Natural killer cell (primary cell): ENCODE data around the gene NACAD. TPM values are rescaled to one million over a fixed set of nuclear protein-coding genes. Genes with fewer than 3 reads are reported as not detected.

Experiments
- ATAC-seq, 3 donors: fragments of 150-1000 bp in 2 of 3; fragments of 200-7000 bp in 1 of 3; cut with Tn5 transposase; 1 replicate in 1 of 3; 2 replicates in 2 of 3; pipeline ENCODE4 v1.10.0; 2021; ENCODE audit warnings: mild to moderate bottlenecking in 2 of 3, moderate library complexity in 2 of 3
- DNase-seq, 2 donors: peaks; one replicate each; pipeline versions ENCODE4 v3.0.0 to v3.0.0-alpha.2; 2013 to 2021; ENCODE audit warnings: mixed read lengths in 1 of 2
- H3K27ac ChIP-seq: one replicate; pipeline ENCODE4 v1.5.1; 2013; ENCODE audit warnings: mild to moderate bottlenecking, low read length
- H3K27me3 ChIP-seq: one replicate; pipeline ENCODE4 v1.6.1; 2013; ENCODE audit warnings: low read length; ENCODE audit not compliant: control insufficient read depth, insufficient read depth
- H3K36me3 ChIP-seq: one replicate; pipeline ENCODE4 v1.6.1; 2013; ENCODE audit warnings: low read length; ENCODE audit not compliant: control insufficient read depth, insufficient read depth
- H3K4me1 ChIP-seq: one replicate; pipeline ENCODE4 v1.6.1; 2013; ENCODE audit warnings: low read length; ENCODE audit not compliant: control insufficient read depth, insufficient read depth
- H3K4me3 ChIP-seq: one replicate; pipeline ENCODE4 v1.5.1; 2013; ENCODE audit warnings: low read length
- H3K9me3 ChIP-seq: one replicate; pipeline ENCODE4 v1.6.1; 2013; ENCODE audit warnings: low read length; ENCODE audit not compliant: control insufficient read depth, insufficient read depth
- H3K27ac Mint-ChIP-seq, 2 donors: one replicate each; pipeline ENCODE4 v1.8.0; 2022; ENCODE audit warnings: mild to moderate bottlenecking in 2 of 2, mixed read lengths in 2 of 2, moderate library complexity in 1 of 2
- H3K27me3 Mint-ChIP-seq, 2 donors: one replicate each; pipeline ENCODE4 v1.8.0; 2022; ENCODE audit warnings: low read depth in 2 of 2, mixed read lengths in 2 of 2
- H3K36me3 Mint-ChIP-seq: one replicate; pipeline ENCODE4 v1.8.0; 2022; ENCODE audit warnings: mixed read lengths
- H3K4me1 Mint-ChIP-seq, 2 donors: one replicate each; pipeline ENCODE4 v1.8.0; 2022; ENCODE audit warnings: mixed read lengths in 2 of 2
- H3K4me3 Mint-ChIP-seq: one replicate; pipeline ENCODE4 v1.8.0; 2022; ENCODE audit warnings: mild to moderate bottlenecking, moderate library complexity, mixed read lengths
- H3K9me3 Mint-ChIP-seq, 2 donors: one replicate each; pipeline ENCODE4 v1.8.0; 2022; ENCODE audit warnings: mixed read lengths in 2 of 2
- CTCF ChIP-seq: fragments of 200-600 bp; IDR thresholded peaks from one replicate; pipeline ENCODE4 v1.8.0; 2022; ENCODE audit warnings: antibody characterized with exemption
- WGBS: methylation state at CpG from one replicate; pipeline ENCODE4 v1.1.7; 2013; ENCODE audit warnings: missing lambda C conversion rate; ENCODE audit not compliant: insufficient coverage; 5-methylcytosine and 5-hydroxymethylcytosine counted together
- intact Hi-C: fragments of 100-400 bp; cut with micrococcal nuclease; formaldehyde crosslinking; loops from one replicate; pipeline ENCODE4 v1.14.2; 2022
- total RNA-seq, 4 donors: library from RNA; stranded (reverse); fragments of 120-200 nt in 1 of 4; gene quantifications; one replicate each; pipeline versions ENCODE4 v1.2.3 to v1.2.4, GENCODE V29; 2013 to 2022

The NACAD gene
- total RNA-seq, 3 donors from 2014 or later (not counting 1 experiment from before 2014, with no cell fraction given): 0.75 to 1.7 (median 0.78) TPM

- Histone ChIP-seq H3K4me3 (no peak overlapping the region), H3K27me3 (no peaks in the 10 kb centered on the region), H3K27ac (peak overlapping the region; percentile 70), H3K4me1 (peaks cover 36% of the 10 kb centered on the region), H3K36me3 (no peaks in the 10 kb centered on the region), H3K9me3 (no peaks in the 10 kb centered on the region)
- Mint-ChIP-seq H3K27ac (peak overlapping the region; percentile 86 to 95), H3K36me3 (no peaks in the 10 kb centered on the region), H3K27me3 (no peaks in the 10 kb centered on the region), H3K9me3 (no peaks in the 10 kb centered on the region), H3K4me3 (peak overlapping the region; percentile 83), H3K4me1 (peaks cover 30 to 39% of the 10 kb centered on the region in 2 donors)
- 66% methylated on average over 16 of the region's 16 CpGs for WGBS
- DNase-seq (peak in 1 of 2 donors; percentile 33), ATAC-seq (peak; percentile 65 to 81 (median 78))
- TF ChIP-seq CTCF: no peak
- intact Hi-C loops: no loop called here
Measured at GRCh38 chr7:45122975-45123860, 34.4 kb upstream of the NACAD start.

GRCh38 chr7:45119550-45119949 is 30.8 kb upstream of the NACAD start:
- H3K9me3 Mint-ChIP-seq: no peaks in the 10 kb centered on the region
- H3K36me3 ChIP-seq: no peaks in the 10 kb centered on the region
- no peak overlapping the region for H3K27ac ChIP-seq
- H3K27ac Mint-ChIP-seq: no peak overlapping the region
- no peak for TF ChIP-seq CTCF
- intact Hi-C loops: loop anchor here (10.0 kb wide), 1 partner anchor 515 kb away; the partner anchor contains the start of gene OGDH
- 86% methylated on average over 1 of the region's 3 CpGs for WGBS
- H3K9me3 ChIP-seq: no peaks in the 10 kb centered on the region
- peaks cover 0 to 4% of the 10 kb centered on the region in 2 donors for H3K27me3 Mint-ChIP-seq
- H3K36me3 Mint-ChIP-seq: no peaks in the 10 kb centered on the region
- H3K4me1 Mint-ChIP-seq: peaks cover 30 to 37% of the 10 kb centered on the region in 2 donors
- peaks cover 36% of the 10 kb centered on the region for H3K4me1 ChIP-seq
- no peak for ATAC-seq
- H3K4me3 Mint-ChIP-seq: no peak overlapping the region
- no peak overlapping the region for H3K4me3 ChIP-seq
- H3K27me3 ChIP-seq: no peaks in the 10 kb centered on the region
- no peak for DNase-seq

- Histone ChIP-seq H3K36me3 (no peaks in the 10 kb centered on the region), H3K9me3 (no peaks in the 10 kb centered on the region), H3K4me3 (no peak overlapping the region), H3K27ac (no peak overlapping the region), H3K27me3 (no peaks in the 10 kb centered on the region), H3K4me1 (peaks cover 30% of the 10 kb centered on the region)
- Mint-ChIP-seq H3K4me1 (peaks cover 30 to 32% of the 10 kb centered on the region in 2 donors), H3K9me3 (no peaks in the 10 kb centered on the region), H3K27me3 (peaks cover 2 to 10% of the 10 kb centered on the region in 2 donors), H3K36me3 (no peaks in the 10 kb centered on the region), H3K27ac (no peak overlapping the region), H3K4me3 (no peak overlapping the region)
- 73% methylated on average over 3 of the region's 3 CpGs for WGBS
- DNase-seq (no peak), ATAC-seq (no peak)
- intact Hi-C loops: loop anchor here (10.0 kb wide), 1 partner anchor 514 kb away; the partner anchor contains the start of gene OGDH
- no peak for TF ChIP-seq CTCF
Measured at GRCh38 chr7:45118889-45119331, 30.1 kb upstream of the NACAD start.
